Tongue (tissue), 2 donors: ENCODE data around the gene TYMS. TPM values are rescaled to one million over a fixed set of nuclear protein-coding genes. Genes with fewer than 3 reads are reported as not detected.
A peak's percentile ranks its signal among the peaks of the same experiment; 100 is the strongest.

Experiments
- DNase-seq: peaks from one replicate; pipeline ENCODE4 v3.0.0-alpha.2; 2015
- total RNA-seq: library from RNA; depleted of rRNA; stranded (reverse); fragments of >200 nt; gene quantifications from one replicate; pipeline ENCODE4 v1.2.3, GENCODE V29; 2014

The TYMS gene
- total RNA-seq, 1 donor from 2014 or later: 31.6 TPM

DNA sequence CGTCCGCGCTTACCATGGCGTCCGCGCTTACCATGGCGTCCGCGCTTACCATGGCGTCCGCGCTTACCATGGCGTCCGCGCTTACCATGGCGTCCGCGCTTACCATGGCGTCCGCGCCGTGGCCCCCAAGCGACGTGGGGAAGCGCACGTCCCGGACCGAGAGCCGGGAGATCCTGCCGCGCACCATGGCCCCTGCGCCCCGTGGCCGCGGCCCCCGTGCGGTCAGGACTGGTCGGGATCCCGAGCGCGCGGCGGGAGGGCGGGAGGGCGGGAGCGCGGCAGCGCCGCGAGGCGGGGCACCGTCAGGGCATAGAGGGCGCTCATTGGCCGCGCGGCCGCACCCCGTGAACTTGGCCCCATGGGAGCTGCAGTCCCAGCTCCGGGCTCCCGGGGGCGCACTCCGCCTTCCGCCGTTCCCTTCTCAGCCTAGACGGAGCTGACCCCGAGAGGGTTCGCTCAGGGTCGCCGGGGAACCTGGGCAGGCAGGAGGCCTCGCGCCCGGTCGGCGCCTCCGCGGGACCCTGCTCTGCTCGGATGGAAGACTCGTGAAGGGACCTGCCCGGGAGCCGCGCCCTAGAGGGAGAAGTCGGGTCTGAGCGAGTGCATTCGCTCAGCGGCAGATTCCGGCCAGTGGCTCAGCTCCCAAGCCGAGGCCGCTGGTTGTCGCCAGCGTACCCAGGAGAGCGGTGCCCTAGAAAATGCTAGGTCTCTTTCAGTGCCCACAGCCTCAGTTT is 55.1 kb downstream of the TYMS start, which contains the start of gene ENOSF1:
Gene ENOSF1 (minus strand): TSS at position 230 of the 734 bp plus-strand sequence. CDS start 43 bp downstream, at position 187.
- peak; percentile 88 for DNase-seq

DNA sequence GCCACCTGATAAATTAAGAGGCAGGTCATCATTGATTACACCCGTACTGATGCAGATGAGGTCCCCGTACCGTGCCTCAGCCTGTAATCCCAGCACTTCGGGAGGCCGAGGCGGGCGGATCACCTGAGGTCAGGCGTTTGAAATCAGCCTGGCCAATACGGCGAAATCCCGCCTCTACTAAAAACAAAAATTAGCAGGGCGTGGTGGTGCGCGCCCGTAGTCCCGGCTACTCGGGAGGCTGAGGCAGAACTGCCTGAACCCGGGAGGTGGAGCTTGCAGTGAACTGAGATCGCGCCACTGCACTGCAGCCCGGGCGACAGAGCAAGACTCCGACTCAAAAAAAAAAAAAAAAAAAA is 55.7 kb downstream of the TYMS start:
- no peak for DNase-seq

DNA sequence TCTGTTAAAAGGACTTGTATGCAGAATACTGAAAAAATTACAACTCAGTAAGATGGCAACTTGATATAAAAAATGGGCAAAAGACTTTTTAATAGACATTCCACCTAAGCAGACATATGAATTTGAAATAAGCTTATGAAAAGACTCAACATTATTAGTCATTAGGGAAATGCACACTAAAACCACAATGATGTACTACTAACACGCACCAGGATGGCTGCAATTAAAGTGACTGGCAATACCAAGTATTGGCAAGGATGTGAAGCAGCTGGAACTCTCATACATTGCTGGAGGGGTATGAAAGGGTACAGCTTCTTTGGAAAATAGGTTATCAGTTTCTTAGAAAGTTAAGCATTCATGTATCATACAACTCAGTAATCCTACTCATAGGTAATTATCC is 58.2 kb downstream of the TYMS start:
- no peak for DNase-seq

DNA sequence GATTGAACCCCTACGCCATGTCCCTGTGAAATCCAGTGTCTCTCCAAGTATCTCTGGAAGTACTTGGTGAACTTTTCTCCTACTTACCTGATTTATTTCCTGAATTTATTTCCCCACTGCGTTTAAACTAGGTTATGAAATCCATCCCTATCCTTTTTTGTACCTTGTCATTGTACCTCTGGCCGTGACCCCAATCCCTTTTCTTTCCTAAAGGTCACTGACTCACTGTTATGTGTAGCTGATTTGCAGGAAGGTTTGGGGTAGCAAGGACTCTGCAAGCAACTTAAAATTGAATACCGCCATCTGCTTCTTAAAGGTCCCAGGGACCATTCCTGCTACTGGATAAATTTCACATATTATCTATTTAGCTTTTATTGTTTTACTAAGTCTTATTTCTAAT is 59.5 kb downstream of the TYMS start:
- DNase-seq: no peak

Other genes starting within 250 kb of the TYMS start
- 60.4 TPM for gene COLEC12, start 157.0 kb upstream of the TYMS start, total RNA-seq
- not detected for gene CETN1, start 77.3 kb upstream of the TYMS start, total RNA-seq
- 2.1 TPM for gene CLUL1, start 60.7 kb upstream of the TYMS start, total RNA-seq
- 38.6 TPM for gene ENOSF1, start 55.0 kb downstream of the TYMS start, total RNA-seq
- 152 TPM for gene YES1, start 154.6 kb downstream of the TYMS start, total RNA-seq
- 3.7 TPM for gene ADCYAP1, start 247.2 kb downstream of the TYMS start, total RNA-seq